Glomerular endothelial cell (primary cell): Measurements from ENCODE around the gene SDCCAG8. TPM values are rescaled to one million over a fixed set of nuclear protein-coding genes. Genes with fewer than 3 reads are reported as not detected.

Experiments
- DNase-seq: peaks from one replicate; pipeline ENCODE4 v3.0.0-alpha.2; 2011; ENCODE audit warnings: low read depth, low spot score; ENCODE audit errors: extremely low read depth
- total RNA-seq: library from RNA; depleted of rRNA; stranded (reverse); fragments of >200 nt; gene quantifications from 2 replicates; pipeline ENCODE4 v1.2.3, GENCODE V29; 2015

Gene SDCCAG8
- total RNA-seq, 1 donor from 2014 or later, result 37.5 TPM

GRCh38 chr1:243280571-243281129 is 24.8 kb downstream of the SDCCAG8 start:
- no peak for DNase-seq

GRCh38 chr1:243281672-243282071 is 25.8 kb downstream of the SDCCAG8 start:
- DNase-seq, result no peak

- no peak for DNase-seq
Measured at GRCh38 chr1:243286409-243287122, 30.7 kb downstream of the SDCCAG8 start.

GRCh38 chr1:243287123-243287460 is 31.3 kb downstream of the SDCCAG8 start:
- DNase-seq, result no peak

GRCh38 chr1:243287652-243288051 is 31.8 kb downstream of the SDCCAG8 start:
- DNase-seq, result peak; percentile 93

GRCh38 chr1:243288062-243288461 is 32.2 kb downstream of the SDCCAG8 start:
- DNase-seq, result no peak

GRCh38 chr1:243291292-243291691 is 35.5 kb downstream of the SDCCAG8 start:
- no peak for DNase-seq

- no peak for DNase-seq
Measured at GRCh38 chr1:243292117-243292516, 36.3 kb downstream of the SDCCAG8 start.

- DNase-seq, result no peak
Measured at GRCh38 chr1:243293941-243294722, 38.3 kb downstream of the SDCCAG8 start.

GRCh38 chr1:243294723-243295121 is 38.9 kb downstream of the SDCCAG8 start:
- DNase-seq, result no peak

- no peak for DNase-seq
Measured at GRCh38 chr1:243299069-243299468, 43.2 kb downstream of the SDCCAG8 start.

- no peak for DNase-seq
Measured at GRCh38 chr1:243301059-243301458, 45.2 kb downstream of the SDCCAG8 start.

GRCh38 chr1:243311809-243312208 is 56.0 kb downstream of the SDCCAG8 start:
- DNase-seq, result no peak

- no peak for DNase-seq
Measured at GRCh38 chr1:243312952-243313634, 57.3 kb downstream of the SDCCAG8 start.

- no peak for DNase-seq
Measured at GRCh38 chr1:243313635-243314536, 58.0 kb downstream of the SDCCAG8 start.

GRCh38 chr1:243315455-243315854 is 59.6 kb downstream of the SDCCAG8 start:
- DNase-seq, result no peak

- DNase-seq, result no peak
Measured at GRCh38 chr1:243315893-243316292, 60.1 kb downstream of the SDCCAG8 start.

GRCh38 chr1:243316366-243316989 is 60.6 kb downstream of the SDCCAG8 start:
- DNase-seq, result no peak

GRCh38 chr1:243320224-243320623 is 64.4 kb downstream of the SDCCAG8 start:
- no peak for DNase-seq

GRCh38 chr1:243322326-243322725 is 66.5 kb downstream of the SDCCAG8 start:
- no peak for DNase-seq
